Nephron progenitor cell (in vitro differentiated cells): Measurements from ENCODE around the gene ECSIT.
A peak's percentile ranks its signal among the peaks of the same experiment; 100 is the strongest.

Source experiments
- DNase-seq: peaks from one replicate; pipeline ENCODE4 v3.0.0; 2021
- H3K27ac Mint-ChIP-seq: 2 replicates; pipeline ENCODE4 v1.8.0; 2021; ENCODE audit warnings: mild to moderate bottlenecking, moderate library complexity, mixed read lengths
- H3K27me3 Mint-ChIP-seq: 2 replicates; pipeline ENCODE4 v1.8.0; 2021; ENCODE audit warnings: mild to moderate bottlenecking, low read depth, mixed read lengths; ENCODE audit not compliant: poor library complexity
- H3K36me3 Mint-ChIP-seq: 2 replicates; pipeline ENCODE4 v1.8.0; 2021; ENCODE audit warnings: low read depth, mixed read lengths
- H3K4me1 Mint-ChIP-seq: 2 replicates; pipeline ENCODE4 v1.8.0; 2021; ENCODE audit warnings: mixed read lengths
- H3K4me3 Mint-ChIP-seq: 2 replicates; pipeline ENCODE4 v1.8.0; 2021; ENCODE audit warnings: mild to moderate bottlenecking, moderate library complexity, mixed read lengths
- H3K9me3 Mint-ChIP-seq: 2 replicates; pipeline ENCODE4 v1.8.0; 2021; ENCODE audit warnings: mild to moderate bottlenecking, moderate library complexity, mixed read lengths
- CTCF ChIP-seq: fragments of 200-600 bp; sonication (generic); IDR thresholded peaks from 2 replicates; pipeline ENCODE4 v1.5.0; 2021; ENCODE audit warnings: antibody characterized with exemption

The ECSIT gene

GRCh38 chr19:11499890-11500420 lies 29.0 kb downstream of the ECSIT start:
- H3K4me3 Mint-ChIP-seq, result no peak overlapping the region
- DNase-seq, result no peak
- H3K27ac Mint-ChIP-seq, result no peak overlapping the region
- peaks cover 11% of the 10 kb centered on the region for H3K36me3 Mint-ChIP-seq
- peaks cover 9% of the 10 kb centered on the region for H3K4me1 Mint-ChIP-seq
- TF ChIP-seq CTCF, result no peak
- H3K9me3 Mint-ChIP-seq, result no peaks in the 10 kb centered on the region
- H3K27me3 Mint-ChIP-seq, result no peaks in the 10 kb centered on the region

GRCh38 chr19:11499220-11499726 lies 29.7 kb downstream of the ECSIT start:
- no peak for DNase-seq
- no peak overlapping the region for H3K27ac Mint-ChIP-seq
- peaks cover 2% of the 10 kb centered on the region for H3K4me1 Mint-ChIP-seq
- no peaks in the 10 kb centered on the region for H3K27me3 Mint-ChIP-seq
- H3K9me3 Mint-ChIP-seq, result no peaks in the 10 kb centered on the region
- no peak overlapping the region for H3K4me3 Mint-ChIP-seq
- no peak for TF ChIP-seq CTCF
- H3K36me3 Mint-ChIP-seq, result peaks cover 11% of the 10 kb centered on the region

- no peaks in the 10 kb centered on the region for H3K27me3 Mint-ChIP-seq
- peak; percentile 71 for TF ChIP-seq CTCF
- H3K27ac Mint-ChIP-seq, result no peak overlapping the region
These were observed 32.4 kb downstream of the ECSIT start for GRCh38 chr19:11496391-11497163.

GRCh38 chr19:11495885-11496284 lies 33.0 kb downstream of the ECSIT start:
- Mint-ChIP-seq H3K4me3 (no peak overlapping the region), H3K36me3 (peaks cover 14% of the 10 kb centered on the region), H3K9me3 (no peaks in the 10 kb centered on the region), H3K27ac (no peak overlapping the region), H3K27me3 (no peaks in the 10 kb centered on the region), H3K4me1 (no peaks in the 10 kb centered on the region)
- no peak for DNase-seq
- TF ChIP-seq CTCF, result no peak

More at GRCh38 chr19:11496391-11497163, 32.4 kb downstream of the ECSIT start:
- Mint-ChIP-seq H3K4me1 (no peaks in the 10 kb centered on the region), H3K36me3 (peaks cover 11% of the 10 kb centered on the region), H3K4me3 (no peak overlapping the region), H3K9me3 (no peaks in the 10 kb centered on the region)
- peak; percentile 77 for DNase-seq

GRCh38 chr19:11495481-11495880 lies 33.5 kb downstream of the ECSIT start:
- Mint-ChIP-seq H3K4me3 (no peak overlapping the region), H3K27me3 (no peaks in the 10 kb centered on the region), H3K4me1 (no peaks in the 10 kb centered on the region), H3K36me3 (peaks cover 18% of the 10 kb centered on the region), H3K9me3 (no peaks in the 10 kb centered on the region), H3K27ac (no peak overlapping the region)
- DNase-seq, result no peak
- TF ChIP-seq CTCF, result no peak
